Tibial nerve (tissue), 4 donors: ENCODE data around the gene HIBADH. TPM values are rescaled to one million over a fixed set of nuclear protein-coding genes. Genes with fewer than 3 reads are reported as not detected.

Experiments used
- DNase-seq, 2 donors: peaks; one replicate each; pipeline ENCODE4 v3.0.0-alpha.2; 2019; ENCODE audit warnings: low spot score in 2 of 2
- H3K27ac ChIP-seq, 4 donors: fragments of 200-600 bp; sonication (generic) in 3 of 4; one replicate each; pipeline ENCODE4 v1.5.1; 2017 to 2019; ENCODE audit warnings: mild to moderate bottlenecking in 1 of 4
- H3K27me3 ChIP-seq, 2 donors: fragments of 200-600 bp; sonication (generic) in 1 of 2; one replicate each; pipeline versions ENCODE4 v1.5.1 to v1.6.0; 2017 to 2019
- H3K36me3 ChIP-seq, 3 donors: fragments of 200-600 bp; sonication (generic); one replicate each; pipeline ENCODE4 v1.5.1; 2018 to 2019
- H3K4me1 ChIP-seq, 4 donors: fragments of 200-600 bp; sonication (generic) in 3 of 4; one replicate each; pipeline ENCODE4 v1.5.1; 2017 to 2019
- H3K4me3 ChIP-seq, 4 donors: fragments of 200-600 bp; sonication (generic) in 3 of 4; one replicate each; pipeline ENCODE4 v1.5.1; 2017 to 2019; ENCODE audit warnings: mild to moderate bottlenecking in 1 of 4, moderate library complexity in 1 of 4
- H3K9me3 ChIP-seq, 4 donors: fragments of 200-600 bp; sonication (generic) in 3 of 4; one replicate each; pipeline ENCODE4 v1.5.1; 2017 to 2019
- EP300 ChIP-seq, 2 donors: sonication (generic); formaldehyde crosslinking; IDR thresholded peaks; one replicate each; pipeline ENCODE4 v1.6.1; 2017; ENCODE audit warnings: antibody characterized with exemption in 2 of 2, mild to moderate bottlenecking in 1 of 2
- POLR2A ChIP-seq, 2 donors: fragments of 450-650 bp; IDR thresholded peaks; one replicate each; pipeline ENCODE4 v1.6.1; 2017; ENCODE audit warnings: antibody characterized with exemption in 2 of 2, mild to moderate bottlenecking in 2 of 2, moderate library complexity in 2 of 2
- WGBS, 2 donors: methylation state at CpG; one replicate each; pipeline ENCODE4 v1.1.5; 2018; 5-methylcytosine and 5-hydroxymethylcytosine counted together
- total RNA-seq, 4 donors: library from RNA; depleted of rRNA; stranded (reverse); fragments of >200 nt; gene quantifications; one replicate each; pipeline ENCODE4 v1.1.0, GENCODE V29; 2016
- TF ChIP-seq, protein P1 (sequence below), 5 experiments: fragments of 200-600 bp in 3 of 5; fragments of 450-650 bp in 2 of 5; sonication (generic) in 3 of 5; IDR thresholded peaks; one replicate each; pipeline ENCODE4 v1.5.1; 2016 to 2019; ENCODE audit warnings: antibody characterized with exemption in 5 of 5, mild to moderate bottlenecking in 3 of 5, moderate library complexity in 2 of 5

Gene HIBADH
- total RNA-seq, 4 donors from 2014 or later: 36.6 to 44.0 (median 41.7) TPM

DNA sequence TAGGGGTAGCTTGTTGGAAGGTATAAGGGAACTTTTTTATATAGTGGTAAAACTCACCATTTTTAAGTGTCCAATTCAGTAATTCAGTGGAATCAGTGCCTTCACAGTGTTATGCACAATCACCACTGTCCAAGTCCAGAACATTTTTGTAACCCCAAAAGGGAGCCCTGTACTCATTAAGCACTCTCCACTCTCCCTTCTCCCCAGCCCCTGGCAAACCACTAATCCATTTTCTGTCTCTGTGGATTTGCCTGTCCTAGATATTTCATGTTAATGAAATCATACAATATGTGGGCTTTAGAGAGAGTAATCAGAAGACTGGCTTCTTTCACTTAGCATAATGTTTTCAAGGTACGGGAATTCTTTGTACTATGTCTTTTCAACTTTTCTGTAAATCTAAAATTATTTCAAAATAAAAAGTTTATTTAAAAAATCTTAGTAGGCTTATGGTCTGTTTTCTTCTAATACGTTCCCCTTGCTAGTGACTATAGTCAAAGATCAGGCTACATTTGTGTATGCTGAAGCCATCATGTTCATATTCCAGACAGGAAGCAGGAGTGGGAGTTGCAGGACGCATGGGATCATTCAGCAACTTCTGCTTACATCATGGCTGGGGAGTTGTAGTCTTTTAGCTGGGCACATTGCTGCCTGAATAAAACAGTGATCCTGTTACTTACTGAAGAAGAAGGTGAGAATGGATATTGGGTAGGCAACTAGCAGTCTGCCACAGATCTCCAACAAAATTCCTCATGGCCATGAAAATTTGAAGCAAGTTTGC, 41.9 kb upstream of the HIBADH start:
- 58 to 61% methylated on average over 3 of the region's 3 CpGs for WGBS, 2 donors
- TF ChIP-seq, protein P1, sequence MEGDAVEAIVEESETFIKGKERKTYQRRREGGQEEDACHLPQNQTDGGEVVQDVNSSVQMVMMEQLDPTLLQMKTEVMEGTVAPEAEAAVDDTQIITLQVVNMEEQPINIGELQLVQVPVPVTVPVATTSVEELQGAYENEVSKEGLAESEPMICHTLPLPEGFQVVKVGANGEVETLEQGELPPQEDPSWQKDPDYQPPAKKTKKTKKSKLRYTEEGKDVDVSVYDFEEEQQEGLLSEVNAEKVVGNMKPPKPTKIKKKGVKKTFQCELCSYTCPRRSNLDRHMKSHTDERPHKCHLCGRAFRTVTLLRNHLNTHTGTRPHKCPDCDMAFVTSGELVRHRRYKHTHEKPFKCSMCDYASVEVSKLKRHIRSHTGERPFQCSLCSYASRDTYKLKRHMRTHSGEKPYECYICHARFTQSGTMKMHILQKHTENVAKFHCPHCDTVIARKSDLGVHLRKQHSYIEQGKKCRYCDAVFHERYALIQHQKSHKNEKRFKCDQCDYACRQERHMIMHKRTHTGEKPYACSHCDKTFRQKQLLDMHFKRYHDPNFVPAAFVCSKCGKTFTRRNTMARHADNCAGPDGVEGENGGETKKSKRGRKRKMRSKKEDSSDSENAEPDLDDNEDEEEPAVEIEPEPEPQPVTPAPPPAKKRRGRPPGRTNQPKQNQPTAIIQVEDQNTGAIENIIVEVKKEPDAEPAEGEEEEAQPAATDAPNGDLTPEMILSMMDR (IDR thresholded peaks at IDR 0.05): no peak
- TF ChIP-seq POLR2A (IDR thresholded peaks at IDR 0.05) (no peak), EP300 (IDR thresholded peaks at IDR 0.05) (no peak)

DNA sequence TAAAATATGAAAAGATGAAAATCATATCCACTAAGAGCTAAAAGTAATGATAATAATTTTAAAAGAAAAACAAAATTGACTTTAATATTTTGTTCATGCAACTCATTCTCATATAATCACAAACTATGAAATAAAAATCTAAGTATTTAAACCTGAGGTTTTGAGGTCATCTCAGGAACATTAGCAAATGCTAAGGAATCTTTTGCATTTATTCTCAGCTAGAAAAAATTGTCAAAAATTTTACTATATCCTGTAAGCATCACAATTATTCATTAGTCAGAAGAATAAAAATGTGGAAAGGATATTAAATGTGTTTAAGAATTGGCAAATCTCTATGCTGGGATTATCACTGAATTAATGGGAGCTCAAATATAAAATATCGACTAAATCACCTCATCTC, 40.5 kb upstream of the HIBADH start:
- H3K4me3 ChIP-seq: no peak overlapping the region
- H3K36me3 ChIP-seq: no peaks in the 10 kb centered on the region
- H3K27me3 ChIP-seq: no peaks in the 10 kb centered on the region
- DNase-seq: no peak
- 82 to 96% methylated on average over 1 of the region's 1 CpG for WGBS, 2 donors
- no peak overlapping the region for H3K27ac ChIP-seq
- no peaks in the 10 kb centered on the region for H3K9me3 ChIP-seq
- TF ChIP-seq EP300 (IDR thresholded peaks at IDR 0.05): no peak
- TF ChIP-seq POLR2A (IDR thresholded peaks at IDR 0.05): no peak
- TF ChIP-seq, protein P1 (IDR thresholded peaks at IDR 0.05): no peak
- H3K4me1 ChIP-seq: no peaks in the 10 kb centered on the region

More for the DNA sequence above, 41.9 kb upstream of the HIBADH start:
- no peak for DNase-seq
- no peaks in the 10 kb centered on the region for H3K4me1 ChIP-seq
- H3K27ac ChIP-seq: no peak overlapping the region
- H3K9me3 ChIP-seq: no peaks in the 10 kb centered on the region
- H3K27me3 ChIP-seq: no peaks in the 10 kb centered on the region
- no peaks in the 10 kb centered on the region for H3K36me3 ChIP-seq
- H3K4me3 ChIP-seq: no peak overlapping the region

DNA sequence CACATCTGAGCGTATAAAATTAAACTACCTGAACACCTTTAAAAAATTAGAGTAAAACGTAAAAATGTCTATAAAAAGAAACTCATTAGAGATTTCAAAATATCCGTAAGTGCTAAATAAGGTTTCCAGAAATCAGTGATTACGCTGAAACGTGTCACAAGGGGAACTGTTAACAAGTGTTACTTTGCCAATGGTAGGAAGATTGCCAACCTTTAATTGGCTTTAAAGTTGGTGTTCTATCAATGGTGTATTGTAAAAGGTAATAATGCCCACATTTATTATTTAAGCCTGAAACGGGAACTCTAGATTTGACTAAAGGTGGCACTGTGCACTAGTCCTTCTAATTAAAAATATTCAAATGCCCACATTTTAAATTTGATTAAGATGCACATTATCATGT, 37.8 kb upstream of the HIBADH start:
- no peak for DNase-seq
- 52 to 56% methylated on average over 6 of the region's 6 CpGs for WGBS, 2 donors

DNA sequence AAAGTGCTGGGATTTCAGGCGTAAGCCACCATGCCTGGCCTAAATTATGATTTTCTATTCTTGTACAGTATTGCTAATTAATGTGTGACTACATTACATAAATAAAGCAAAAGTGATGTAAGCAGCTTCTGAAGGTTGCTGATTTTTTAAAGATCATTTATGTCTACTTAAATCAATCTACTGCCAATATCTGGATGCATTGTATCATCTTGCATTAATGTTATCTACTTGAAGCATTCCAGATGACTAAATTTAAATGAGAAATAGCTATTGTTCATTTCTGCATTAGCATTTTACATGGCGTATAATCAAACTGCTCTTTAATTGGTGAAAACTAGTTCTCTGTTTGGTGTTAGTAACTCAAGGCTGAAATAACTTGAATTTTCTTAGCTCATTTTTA, 37.1 kb upstream of the HIBADH start:
- H3K36me3 ChIP-seq: no peaks in the 10 kb centered on the region
- H3K27me3 ChIP-seq: no peaks in the 10 kb centered on the region
- WGBS, 2 donors: 84 to 88% methylated on average over 2 of the region's 2 CpGs
- DNase-seq: no peak
- TF ChIP-seq, protein P1 (IDR thresholded peaks at IDR 0.05): no peak
- no peak for TF ChIP-seq EP300 (IDR thresholded peaks at IDR 0.05)
- no peak for TF ChIP-seq POLR2A (IDR thresholded peaks at IDR 0.05)
- H3K27ac ChIP-seq: no peak overlapping the region
- H3K4me1 ChIP-seq: no peaks in the 10 kb centered on the region
- H3K4me3 ChIP-seq: no peak overlapping the region
- H3K9me3 ChIP-seq: no peaks in the 10 kb centered on the region

More for the DNA sequence above, 37.8 kb upstream of the HIBADH start:
- H3K4me3 ChIP-seq: no peak overlapping the region
- TF ChIP-seq, protein P1 (IDR thresholded peaks at IDR 0.05): no peak
- no peak for TF ChIP-seq POLR2A (IDR thresholded peaks at IDR 0.05)
- TF ChIP-seq EP300 (IDR thresholded peaks at IDR 0.05): no peak
- H3K36me3 ChIP-seq: no peaks in the 10 kb centered on the region
- no peaks in the 10 kb centered on the region for H3K27me3 ChIP-seq
- no peak overlapping the region for H3K27ac ChIP-seq
- H3K9me3 ChIP-seq: no peaks in the 10 kb centered on the region
- no peaks in the 10 kb centered on the region for H3K4me1 ChIP-seq

DNA sequence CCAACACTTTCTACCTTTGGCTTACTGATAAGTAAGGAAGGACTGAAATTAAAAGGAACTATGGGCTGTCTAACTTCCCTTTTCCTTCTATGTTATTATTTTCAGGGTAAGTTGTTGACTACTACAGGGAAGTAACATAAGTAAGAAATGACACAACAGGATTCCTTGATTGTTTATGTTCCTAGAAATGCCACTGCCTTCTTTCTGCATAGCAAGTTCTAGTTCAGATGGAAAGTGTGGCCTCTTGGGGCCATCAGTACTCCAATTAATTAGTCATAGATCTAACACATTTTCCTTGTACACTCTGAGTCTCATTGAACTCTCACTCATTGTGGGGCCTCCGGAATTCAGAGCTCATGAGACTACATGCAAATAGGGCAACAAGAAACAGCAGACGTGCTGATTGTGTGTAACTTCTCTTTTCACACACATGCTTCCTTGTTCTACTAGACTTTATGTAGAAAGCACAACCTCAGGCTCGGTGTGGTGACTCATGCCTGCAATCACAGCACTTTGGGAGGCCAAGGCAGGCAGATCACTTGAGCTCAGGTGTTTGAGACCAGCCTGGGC, 35.3 kb upstream of the HIBADH start:
- H3K4me3 ChIP-seq: no peak overlapping the region
- H3K9me3 ChIP-seq: no peaks in the 10 kb centered on the region
- TF ChIP-seq EP300 (IDR thresholded peaks at IDR 0.05): no peak
- TF ChIP-seq, protein P1 (IDR thresholded peaks at IDR 0.05): no peak
- no peak for TF ChIP-seq POLR2A (IDR thresholded peaks at IDR 0.05)
- H3K36me3 ChIP-seq: no peaks in the 10 kb centered on the region
- peaks cover 0 to 4% (median 0%) of the 10 kb centered on the region in 4 donors for H3K4me1 ChIP-seq
- H3K27me3 ChIP-seq: no peaks in the 10 kb centered on the region
- DNase-seq: peak in 1 of 2 donors; percentile 20
- WGBS, 2 donors: 34 to 42% methylated on average over 3 of the region's 3 CpGs
- H3K27ac ChIP-seq: peak overlapping the region in 2 of 4 donors; percentile 1 to 38
